HEK293T (cell line): ENCODE measurements around the gene SLC4A2.

Experiments
- CTBP1 ChIP-seq: fragments of 450-650 bp; IDR thresholded peaks from 2 replicates; pipeline ENCODE4 v1.6.1; 2016; ENCODE audit warnings: borderline replicate concordance
- FOXK2 ChIP-seq: fragments of 450-650 bp; IDR thresholded peaks from 2 replicates; pipeline ENCODE4 v1.6.1; 2016; ENCODE audit warnings: mild to moderate bottlenecking
- HDGF ChIP-seq: fragments of 450-650 bp; IDR thresholded peaks from 2 replicates; pipeline ENCODE4 v1.6.1; 2017; ENCODE audit warnings: antibody characterized with exemption, borderline replicate concordance
- L3MBTL2 ChIP-seq: fragments of 450-650 bp; conservative IDR thresholded peaks from 2 replicates; pipeline ENCODE4 v1.6.1; 2016; ENCODE audit warnings: mild to moderate bottlenecking
- SP1 ChIP-seq: fragments of 450-650 bp; IDR thresholded peaks from 2 replicates; pipeline ENCODE4 v1.6.1; 2017

GRCh38 chr7:151065516-151065915 is 6.1 kb downstream of the SLC4A2 start:
- no peak for TF ChIP-seq HDGF
- TF ChIP-seq FOXK2: no peak
- no peak for TF ChIP-seq SP1
- TF ChIP-seq L3MBTL2: no peak
- TF ChIP-seq CTBP1: no peak
